Adrenal gland (tissue), 5 donors: ENCODE data around the gene UGT1A10.

Experiments used
- POLR2A ChIP-seq, 2 donors: fragments of 450-650 bp; IDR thresholded peaks; one replicate each; pipeline ENCODE4 v1.6.1; 2017; ENCODE audit warnings: antibody characterized with exemption in 2 of 2, mild to moderate bottlenecking in 2 of 2, moderate library complexity in 1 of 2
- TF ChIP-seq, protein P1 (sequence below), 6 experiments: fragments of 450-650 bp in 4 of 6; fragments of 200-600 bp in 2 of 6; sonication (generic) in 1 of 6; IDR thresholded peaks; 1 replicate in 5 of 6; 2 replicates in 1 of 6; pipeline versions ENCODE4 v1.5.1 to v1.8.0; 2016 to 2021; ENCODE audit warnings: antibody characterized with exemption in 6 of 6, mild to moderate bottlenecking in 2 of 6, moderate library complexity in 1 of 6
- donor health status: DM: no; HTN: no; CAD: no.

DNA sequence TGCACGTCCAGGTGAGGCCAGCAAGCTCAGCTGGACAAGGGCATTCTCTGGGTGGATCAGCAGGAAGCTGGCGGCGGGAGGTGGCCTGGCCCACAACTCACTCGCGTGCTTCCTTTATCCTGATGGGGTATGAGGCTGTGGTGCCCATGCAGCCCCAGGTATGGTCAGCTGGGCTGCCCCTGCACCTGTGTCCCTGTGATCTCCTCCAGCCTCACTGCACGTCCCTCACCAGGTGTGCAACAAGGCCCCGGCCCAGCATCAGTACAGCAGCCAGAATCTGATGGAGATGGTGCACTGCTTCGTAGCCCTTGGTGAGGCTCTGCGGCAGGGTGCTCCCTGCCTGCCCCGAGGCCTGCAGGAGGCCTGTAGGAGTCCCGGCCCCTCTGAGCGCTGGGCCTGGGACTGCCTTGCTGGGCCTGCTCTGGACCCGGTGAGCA is 159.5 kb downstream of the UGT1A10 start:
- TF ChIP-seq, protein P1, sequence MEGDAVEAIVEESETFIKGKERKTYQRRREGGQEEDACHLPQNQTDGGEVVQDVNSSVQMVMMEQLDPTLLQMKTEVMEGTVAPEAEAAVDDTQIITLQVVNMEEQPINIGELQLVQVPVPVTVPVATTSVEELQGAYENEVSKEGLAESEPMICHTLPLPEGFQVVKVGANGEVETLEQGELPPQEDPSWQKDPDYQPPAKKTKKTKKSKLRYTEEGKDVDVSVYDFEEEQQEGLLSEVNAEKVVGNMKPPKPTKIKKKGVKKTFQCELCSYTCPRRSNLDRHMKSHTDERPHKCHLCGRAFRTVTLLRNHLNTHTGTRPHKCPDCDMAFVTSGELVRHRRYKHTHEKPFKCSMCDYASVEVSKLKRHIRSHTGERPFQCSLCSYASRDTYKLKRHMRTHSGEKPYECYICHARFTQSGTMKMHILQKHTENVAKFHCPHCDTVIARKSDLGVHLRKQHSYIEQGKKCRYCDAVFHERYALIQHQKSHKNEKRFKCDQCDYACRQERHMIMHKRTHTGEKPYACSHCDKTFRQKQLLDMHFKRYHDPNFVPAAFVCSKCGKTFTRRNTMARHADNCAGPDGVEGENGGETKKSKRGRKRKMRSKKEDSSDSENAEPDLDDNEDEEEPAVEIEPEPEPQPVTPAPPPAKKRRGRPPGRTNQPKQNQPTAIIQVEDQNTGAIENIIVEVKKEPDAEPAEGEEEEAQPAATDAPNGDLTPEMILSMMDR (IDR thresholded peaks at IDR 0.05): no peak
- TF ChIP-seq POLR2A (IDR thresholded peaks at IDR 0.05): no peak
